ENCODE measurements around the gene ADAM12. TPM values are rescaled to one million over a fixed set of nuclear protein-coding genes. Genes with fewer than 3 reads are reported as not detected.
A peak's percentile ranks its signal among the peaks of the same experiment; 100 is the strongest.
"Not testable (repeated sequence)": the region's sequence is repeated elsewhere in the genome, so short reads cannot be mapped to it uniquely, and the experiment has no call there.

The ADAM12 gene
- total RNA-seq, 4 donors from 2014 or later = 0.19 to 2.6 (median 1.5) TPM

DNA sequence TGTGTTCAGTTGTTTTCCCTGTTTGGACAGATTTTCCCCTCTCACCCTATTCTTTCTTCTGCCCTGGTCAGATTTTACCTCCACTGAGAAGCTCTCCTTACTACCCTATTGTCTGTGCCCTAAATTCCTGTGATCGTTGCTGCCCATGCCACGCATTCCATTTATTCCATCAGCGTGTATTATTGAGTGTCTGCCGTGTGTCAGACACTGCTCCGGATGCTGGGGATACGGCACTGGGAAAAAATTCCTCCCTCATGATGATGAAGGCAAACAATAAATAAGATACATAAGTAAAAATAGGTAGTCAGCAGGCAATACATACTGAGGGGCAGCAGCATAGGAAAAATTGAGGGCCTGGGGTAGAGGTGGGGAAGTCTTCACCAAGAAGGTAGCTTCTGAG lies 405.1 kb downstream of the ADAM12 start:
- Histone ChIP-seq H3K4me3 (no peak overlapping the region), H3K27me3 (no peaks in the 10 kb centered on the region), H3K27ac (no peak overlapping the region), H3K36me3 (no peaks in the 10 kb centered on the region), H3K4me1 (no peaks in the 10 kb centered on the region), H3K9me3 (no peaks in the 10 kb centered on the region)
- TF ChIP-seq, protein P1, sequence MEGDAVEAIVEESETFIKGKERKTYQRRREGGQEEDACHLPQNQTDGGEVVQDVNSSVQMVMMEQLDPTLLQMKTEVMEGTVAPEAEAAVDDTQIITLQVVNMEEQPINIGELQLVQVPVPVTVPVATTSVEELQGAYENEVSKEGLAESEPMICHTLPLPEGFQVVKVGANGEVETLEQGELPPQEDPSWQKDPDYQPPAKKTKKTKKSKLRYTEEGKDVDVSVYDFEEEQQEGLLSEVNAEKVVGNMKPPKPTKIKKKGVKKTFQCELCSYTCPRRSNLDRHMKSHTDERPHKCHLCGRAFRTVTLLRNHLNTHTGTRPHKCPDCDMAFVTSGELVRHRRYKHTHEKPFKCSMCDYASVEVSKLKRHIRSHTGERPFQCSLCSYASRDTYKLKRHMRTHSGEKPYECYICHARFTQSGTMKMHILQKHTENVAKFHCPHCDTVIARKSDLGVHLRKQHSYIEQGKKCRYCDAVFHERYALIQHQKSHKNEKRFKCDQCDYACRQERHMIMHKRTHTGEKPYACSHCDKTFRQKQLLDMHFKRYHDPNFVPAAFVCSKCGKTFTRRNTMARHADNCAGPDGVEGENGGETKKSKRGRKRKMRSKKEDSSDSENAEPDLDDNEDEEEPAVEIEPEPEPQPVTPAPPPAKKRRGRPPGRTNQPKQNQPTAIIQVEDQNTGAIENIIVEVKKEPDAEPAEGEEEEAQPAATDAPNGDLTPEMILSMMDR (IDR thresholded peaks at IDR 0.05) = no peak
- TF ChIP-seq EP300 (IDR thresholded peaks at IDR 0.05) (no peak), POLR2AphosphoS5 (IDR thresholded peaks at IDR 0.05) (no peak), POLR2A (IDR thresholded peaks at IDR 0.05) (no peak)
- WGBS = 80% methylated on average over 6 of the region's 6 CpGs
- no peak for DNase-seq (ENCODE audit: low spot score in 2 of 2)

DNA sequence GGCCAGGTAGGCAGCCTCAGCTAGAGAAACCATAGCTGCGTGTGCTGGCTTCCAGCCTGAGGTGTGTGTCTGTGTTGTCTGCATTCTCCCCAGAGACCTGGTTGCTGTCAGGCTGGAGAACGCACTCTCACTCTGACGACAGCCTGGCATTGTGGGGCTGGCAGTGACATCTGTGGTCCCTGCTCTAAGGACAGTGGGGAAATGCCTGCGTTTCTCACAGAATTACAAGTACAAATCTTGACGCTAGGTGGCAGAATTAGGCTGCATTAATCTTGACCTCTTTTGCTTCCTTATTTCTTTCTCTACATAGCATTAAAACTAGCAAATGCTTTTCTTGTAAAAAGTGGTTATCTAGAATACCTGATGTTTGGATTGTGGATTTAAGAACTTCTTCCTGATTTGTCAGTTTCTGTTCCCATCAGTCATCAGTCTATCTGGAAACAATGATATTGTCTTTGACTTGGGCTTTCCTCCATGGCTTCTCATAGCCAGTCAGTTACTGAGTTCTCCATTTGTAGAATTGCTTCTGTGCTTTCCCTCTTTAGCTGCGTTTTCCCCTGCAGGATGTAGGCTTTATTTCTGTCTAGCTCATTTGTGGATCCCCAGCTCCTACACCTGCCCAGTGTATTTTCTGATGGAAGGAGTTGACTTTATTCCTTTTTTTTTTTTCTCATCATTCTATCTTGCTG lies 405.9 kb downstream of the ADAM12 start:
- TF ChIP-seq POLR2AphosphoS5 (IDR thresholded peaks at IDR 0.05) (no peak), POLR2A (IDR thresholded peaks at IDR 0.05) (no peak), EP300 (IDR thresholded peaks at IDR 0.05) (no peak)
- TF ChIP-seq, protein P1 (IDR thresholded peaks at IDR 0.05) = peak; percentile 38 to 75

DNA sequence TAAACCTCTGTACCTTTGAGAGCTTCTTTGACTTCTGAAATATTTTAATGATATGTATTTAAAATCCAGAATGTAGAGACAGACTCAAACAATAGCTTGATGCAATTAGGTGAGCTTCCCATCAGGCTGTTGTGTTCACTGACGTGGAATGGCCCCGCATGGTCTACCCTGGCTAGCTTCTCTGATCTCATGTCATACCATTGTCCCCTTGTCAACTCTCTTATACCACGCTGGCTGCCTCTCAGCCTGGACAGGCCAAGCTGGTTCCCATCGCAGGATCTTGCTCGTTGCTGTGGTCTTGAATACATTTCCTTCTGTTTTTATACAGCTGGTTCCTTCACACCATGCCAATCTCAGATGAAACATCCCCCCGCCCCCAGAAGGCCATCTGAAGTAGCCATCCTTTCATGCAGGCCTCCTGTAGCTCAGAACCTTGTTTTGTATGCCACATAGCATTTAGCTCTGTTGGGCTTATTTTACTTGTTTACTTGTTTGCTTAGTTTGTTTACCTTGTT lies 407.7 kb downstream of the ADAM12 start:
- Histone ChIP-seq H3K9me3 (no peaks in the 10 kb centered on the region), H3K36me3 (no peaks in the 10 kb centered on the region), H3K27me3 (no peaks in the 10 kb centered on the region), H3K27ac (no peak overlapping the region), H3K4me3 (no peak overlapping the region), H3K4me1 (no peaks in the 10 kb centered on the region)
- no peak for DNase-seq (ENCODE audit: low spot score in 2 of 2)
- WGBS = 71% methylated on average over 6 of the region's 6 CpGs
- TF ChIP-seq EP300 (IDR thresholded peaks at IDR 0.05) (no peak), POLR2A (IDR thresholded peaks at IDR 0.05) (no peak), POLR2AphosphoS5 (IDR thresholded peaks at IDR 0.05) (no peak)
- TF ChIP-seq, protein P1 (IDR thresholded peaks at IDR 0.05) = no peak

More for the DNA sequence above, 405.9 kb downstream of the ADAM12 start:
- no peaks in the 10 kb centered on the region for H3K9me3 ChIP-seq
- no peaks in the 10 kb centered on the region for H3K36me3 ChIP-seq
- no peak overlapping the region for H3K27ac ChIP-seq
- DNase-seq (ENCODE audit: low spot score in 2 of 2) = no peak
- H3K4me3 ChIP-seq = no peak overlapping the region
- H3K4me1 ChIP-seq = no peaks in the 10 kb centered on the region
- 14% methylated on average over 6 of the region's 6 CpGs for WGBS
- no peaks in the 10 kb centered on the region for H3K27me3 ChIP-seq

DNA sequence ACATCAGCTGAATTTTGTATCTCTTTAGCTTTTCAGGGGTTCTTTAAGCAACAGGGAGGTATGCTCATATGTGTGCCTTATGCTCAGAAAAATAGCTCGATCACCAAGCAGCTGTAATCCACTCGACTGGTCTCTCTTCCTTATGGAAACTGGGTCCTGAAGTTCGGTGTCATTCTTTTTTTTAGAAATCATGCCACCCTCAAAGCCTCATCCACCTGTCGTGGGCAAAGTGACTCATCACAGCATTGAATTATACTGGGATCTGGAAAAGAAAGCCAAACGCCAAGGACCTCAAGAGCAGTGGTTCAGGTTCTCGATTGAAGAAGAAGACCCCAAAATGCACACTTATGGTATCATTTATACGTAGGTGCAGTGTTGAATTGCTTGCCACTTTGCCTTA lies 408.3 kb downstream of the ADAM12 start:
- Histone ChIP-seq H3K4me3 (no peak overlapping the region), H3K27ac (no peak overlapping the region), H3K27me3 (no peaks in the 10 kb centered on the region), H3K4me1 (no peaks in the 10 kb centered on the region), H3K9me3 (no peaks in the 10 kb centered on the region), H3K36me3 (no peaks in the 10 kb centered on the region)
- 69% methylated on average over 7 of the region's 7 CpGs for WGBS
- DNase-seq (ENCODE audit: low spot score in 2 of 2) = no peak
- no peak for TF ChIP-seq EP300 (IDR thresholded peaks at IDR 0.05)
- no peak for TF ChIP-seq POLR2AphosphoS5 (IDR thresholded peaks at IDR 0.05)
- TF ChIP-seq POLR2A (IDR thresholded peaks at IDR 0.05) = no peak
- TF ChIP-seq, protein P1 (IDR thresholded peaks at IDR 0.05) = no peak

DNA sequence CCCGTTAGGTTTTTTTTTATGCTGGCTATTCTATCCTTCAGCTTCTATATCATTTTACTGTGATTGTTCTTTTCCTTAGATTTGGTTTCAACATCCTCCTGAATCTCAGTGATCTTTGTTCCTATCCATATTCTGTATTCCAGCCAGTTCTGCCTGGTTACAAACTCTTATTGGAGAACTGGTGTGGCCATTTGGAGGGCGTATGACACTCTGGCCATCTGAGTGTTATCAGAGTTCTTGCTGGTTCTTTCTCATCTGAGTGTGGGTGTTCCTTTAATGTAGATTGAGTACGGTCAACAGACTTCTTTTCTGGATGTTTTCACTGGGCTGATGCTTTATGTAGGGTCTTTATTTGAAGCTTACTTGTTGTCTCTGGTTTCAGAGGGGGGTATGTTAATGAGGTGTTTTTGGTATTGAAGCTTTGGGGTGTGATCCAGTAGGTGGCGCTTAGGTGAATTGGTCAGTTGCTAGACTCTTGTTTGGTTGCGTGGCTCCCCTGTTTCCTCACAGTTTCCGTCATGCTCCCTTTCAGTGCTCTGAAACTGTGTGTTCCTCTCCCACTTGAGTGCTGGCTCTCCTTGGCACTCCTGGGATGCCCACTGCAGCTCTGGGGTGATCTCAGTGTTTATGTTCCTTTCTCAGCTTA lies 411.2 kb downstream of the ADAM12 start:
- no peak for TF ChIP-seq EP300 (IDR thresholded peaks at IDR 0.05)
- TF ChIP-seq POLR2AphosphoS5 (IDR thresholded peaks at IDR 0.05) = no peak
- TF ChIP-seq, protein P1 (IDR thresholded peaks at IDR 0.05) = no peak
- no peak for TF ChIP-seq POLR2A (IDR thresholded peaks at IDR 0.05)
- no peaks in the 10 kb centered on the region for H3K27me3 ChIP-seq
- 93% methylated on average over 6 of the region's 6 CpGs for WGBS
- H3K4me3 ChIP-seq = no peak overlapping the region
- no peak for DNase-seq (ENCODE audit: low spot score in 2 of 2)
- H3K9me3 ChIP-seq = no peaks in the 10 kb centered on the region
- no peaks in the 10 kb centered on the region for H3K4me1 ChIP-seq
- no peak overlapping the region for H3K27ac ChIP-seq
- no peaks in the 10 kb centered on the region for H3K36me3 ChIP-seq

DNA sequence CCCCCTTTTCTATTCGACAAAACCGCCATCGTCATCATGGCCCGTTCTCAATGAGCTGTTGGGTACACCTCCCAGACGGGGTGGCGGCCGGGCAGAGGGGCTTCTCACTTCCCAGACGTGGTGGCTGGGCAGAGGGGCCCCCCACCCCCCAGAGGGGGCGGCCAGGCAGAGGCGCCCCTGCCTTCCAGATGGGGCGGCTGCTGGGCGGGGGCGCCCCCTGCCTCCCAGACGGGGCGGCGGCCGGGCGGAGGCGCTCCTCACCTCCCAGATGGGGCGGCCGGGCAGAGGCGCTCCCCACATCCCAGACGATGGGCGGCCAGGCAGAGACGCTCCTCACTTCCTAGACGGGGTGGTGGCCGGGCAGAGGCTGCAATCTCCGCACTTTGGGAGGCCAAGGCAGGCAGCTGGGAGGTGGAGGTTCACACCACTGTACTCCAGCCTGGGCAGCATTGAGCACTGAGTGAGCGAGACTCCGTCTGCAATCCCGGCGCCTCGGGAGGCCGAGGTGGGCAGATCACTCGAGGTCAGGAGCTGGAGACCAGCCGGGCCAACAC lies 418.1 kb downstream of the ADAM12 start:
- not testable (repeated sequence) for H3K27me3 ChIP-seq; H3K4me1 ChIP-seq; DNase-seq (ENCODE audit: low spot score in 2 of 2); H3K27ac ChIP-seq; H3K4me3 ChIP-seq; H3K9me3 ChIP-seq; H3K36me3 ChIP-seq
- WGBS = 91% methylated on average over 20 of the region's 36 CpGs

Measured in suprapubic skin (tissue), 4 donors.